Measurements from ENCODE around the gene EIF1AD.
A peak's percentile ranks its signal among the peaks of the same experiment; 100 is the strongest.

Gene EIF1AD

DNA sequence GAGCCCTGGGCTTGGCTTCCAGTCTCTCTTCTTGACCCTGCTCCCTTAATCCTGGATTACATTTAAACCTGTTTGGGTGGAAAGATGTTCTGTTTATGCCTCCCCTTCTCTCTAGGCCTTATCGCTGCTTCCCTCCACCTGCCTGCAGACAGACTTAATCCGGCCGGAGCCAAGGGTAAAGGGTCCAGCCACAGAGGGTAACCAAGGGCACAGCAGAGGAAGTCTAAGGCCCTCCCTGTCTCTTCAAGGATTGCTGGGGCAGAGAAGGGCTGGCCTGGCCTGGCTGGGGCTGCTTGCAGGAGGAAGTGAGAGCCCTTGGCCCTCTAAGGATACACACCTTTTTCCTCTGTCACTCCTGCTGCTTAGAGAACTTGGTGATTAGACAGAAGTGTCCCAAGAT, 44.9 kb upstream of the EIF1AD start:
- H3K27me3 ChIP-seq (replicated peaks): no peaks in the 10 kb centered on the region
- DNase-seq: no peak
- H3K4me3 ChIP-seq (ENCODE audit: low read depth, low read length): no peak overlapping the region
- H3K36me3 ChIP-seq (replicated peaks): no peaks in the 10 kb centered on the region
- in situ Hi-C loops (cut with HindIII; ENCODE audit: low pct_ligation_motif_present, low sequenced_read_pairs): no loop called here
- H3K27ac ChIP-seq: no peak overlapping the region
- TF ChIP-seq, protein P1, sequence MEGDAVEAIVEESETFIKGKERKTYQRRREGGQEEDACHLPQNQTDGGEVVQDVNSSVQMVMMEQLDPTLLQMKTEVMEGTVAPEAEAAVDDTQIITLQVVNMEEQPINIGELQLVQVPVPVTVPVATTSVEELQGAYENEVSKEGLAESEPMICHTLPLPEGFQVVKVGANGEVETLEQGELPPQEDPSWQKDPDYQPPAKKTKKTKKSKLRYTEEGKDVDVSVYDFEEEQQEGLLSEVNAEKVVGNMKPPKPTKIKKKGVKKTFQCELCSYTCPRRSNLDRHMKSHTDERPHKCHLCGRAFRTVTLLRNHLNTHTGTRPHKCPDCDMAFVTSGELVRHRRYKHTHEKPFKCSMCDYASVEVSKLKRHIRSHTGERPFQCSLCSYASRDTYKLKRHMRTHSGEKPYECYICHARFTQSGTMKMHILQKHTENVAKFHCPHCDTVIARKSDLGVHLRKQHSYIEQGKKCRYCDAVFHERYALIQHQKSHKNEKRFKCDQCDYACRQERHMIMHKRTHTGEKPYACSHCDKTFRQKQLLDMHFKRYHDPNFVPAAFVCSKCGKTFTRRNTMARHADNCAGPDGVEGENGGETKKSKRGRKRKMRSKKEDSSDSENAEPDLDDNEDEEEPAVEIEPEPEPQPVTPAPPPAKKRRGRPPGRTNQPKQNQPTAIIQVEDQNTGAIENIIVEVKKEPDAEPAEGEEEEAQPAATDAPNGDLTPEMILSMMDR (IDR thresholded peaks at IDR 0.05; ENCODE audit: low read depth, low read length, missing control alignments): no peak

DNA sequence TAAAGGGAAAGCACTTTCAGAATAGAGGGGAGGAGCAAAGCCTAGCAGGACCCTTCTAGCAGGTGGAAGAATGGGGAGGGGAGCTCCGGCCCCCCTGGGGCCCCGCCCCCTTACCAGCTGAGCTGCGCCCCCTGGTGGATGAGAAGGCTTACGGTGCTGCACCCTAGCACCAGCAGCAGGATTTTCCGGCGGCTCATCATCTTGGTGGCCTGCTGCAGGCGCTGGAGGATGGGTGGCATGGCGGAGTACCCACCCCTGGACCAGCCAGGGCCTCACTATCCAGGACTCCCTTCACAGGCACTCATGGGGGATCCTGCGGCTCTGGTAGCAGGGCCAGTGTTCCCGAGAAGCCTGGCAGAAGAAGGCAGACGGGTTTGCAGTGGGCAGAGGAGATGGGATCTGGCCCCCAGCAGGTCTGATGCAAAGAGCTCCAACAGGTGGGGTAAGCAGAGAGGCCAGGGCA, 43.3 kb upstream of the EIF1AD start:
- Histone ChIP-seq H3K36me3 (replicated peaks) (no peaks in the 10 kb centered on the region), H3K4me3 (ENCODE audit: low read depth, low read length) (no peak overlapping the region), H3K27ac (no peak overlapping the region), H3K27me3 (replicated peaks) (no peaks in the 10 kb centered on the region)
- in situ Hi-C loops (cut with HindIII; ENCODE audit: low pct_ligation_motif_present, low sequenced_read_pairs): no loop called here
- TF ChIP-seq, protein P1 (IDR thresholded peaks at IDR 0.05; ENCODE audit: low read depth, low read length, missing control alignments): peak; percentile 98
- peak; percentile 36 for DNase-seq

DNA sequence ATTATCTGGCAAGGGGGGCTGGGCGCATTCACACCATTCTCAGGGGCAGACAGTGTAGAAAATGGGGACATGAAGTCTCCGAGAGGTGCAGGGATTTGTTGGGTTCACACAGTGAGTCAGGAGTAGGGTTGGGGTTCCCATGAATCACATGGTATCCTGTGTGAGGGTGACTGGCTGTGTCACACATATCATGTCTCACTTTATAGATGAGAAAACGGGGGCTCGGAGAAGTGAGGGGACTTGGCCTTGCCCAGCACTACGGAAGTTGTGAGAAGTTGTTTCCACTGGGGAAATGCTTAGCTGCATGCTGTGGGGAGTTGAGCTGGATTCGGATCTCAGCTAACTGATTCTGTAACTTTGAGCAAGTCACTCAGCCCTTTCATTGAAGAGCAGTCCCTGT, 42.8 kb upstream of the EIF1AD start:
- Histone ChIP-seq H3K27ac (no peak overlapping the region), H3K27me3 (replicated peaks) (no peaks in the 10 kb centered on the region), H3K4me3 (ENCODE audit: low read depth, low read length) (no peak overlapping the region), H3K36me3 (replicated peaks) (no peaks in the 10 kb centered on the region)
- DNase-seq: no peak
- in situ Hi-C loops (cut with HindIII; ENCODE audit: low pct_ligation_motif_present, low sequenced_read_pairs): no loop called here
- TF ChIP-seq, protein P1 (IDR thresholded peaks at IDR 0.05; ENCODE audit: low read depth, low read length, missing control alignments): no peak

DNA sequence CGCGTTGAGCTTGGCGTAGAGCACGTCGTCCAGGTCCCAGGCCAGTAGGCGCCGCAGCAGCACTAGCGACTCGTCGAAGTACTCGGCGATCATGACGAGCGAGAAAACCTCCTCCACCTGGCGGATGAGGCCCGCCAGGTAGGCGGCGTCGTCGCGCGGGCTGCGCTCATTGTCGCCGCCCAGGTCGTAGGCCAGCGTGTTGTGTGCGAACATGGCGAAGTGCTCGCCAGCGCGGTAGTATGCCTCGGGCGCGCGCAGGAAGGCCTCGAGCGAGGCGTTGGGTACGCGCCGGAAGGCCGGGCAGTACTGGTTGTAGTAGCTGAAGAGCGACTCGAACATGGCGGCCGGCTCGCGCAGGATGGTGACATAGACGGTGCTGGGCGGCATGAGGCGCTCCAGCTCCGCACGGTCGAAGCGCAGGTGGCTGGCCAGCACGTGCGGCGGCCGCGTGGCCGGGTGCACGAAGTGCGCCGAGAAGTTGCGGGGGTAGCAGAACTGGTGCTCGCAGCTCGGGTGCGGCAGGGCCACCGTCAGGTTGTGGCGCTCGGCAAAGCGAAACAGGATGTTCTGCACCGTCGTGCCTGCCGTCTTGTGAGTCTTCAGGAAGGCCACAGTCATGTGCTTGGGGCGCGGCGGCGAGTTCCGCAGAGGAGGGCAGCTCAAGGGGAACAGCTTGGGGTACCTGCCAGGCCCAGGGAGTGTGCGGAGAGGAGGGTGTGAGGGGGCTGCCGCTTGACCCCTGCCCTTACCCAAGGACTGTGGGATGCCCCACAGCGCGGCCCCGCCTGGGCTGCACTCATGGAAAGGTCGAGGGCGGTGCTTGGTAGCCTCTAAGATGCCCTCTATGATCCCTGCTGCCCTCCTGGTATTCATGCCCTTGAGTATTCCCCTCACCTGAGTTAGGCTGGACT, 41.3 kb upstream of the EIF1AD start:
- no peak for DNase-seq
- in situ Hi-C loops (cut with HindIII; ENCODE audit: low pct_ligation_motif_present, low sequenced_read_pairs): no loop called here
- no peaks in the 10 kb centered on the region for H3K36me3 ChIP-seq (replicated peaks)
- H3K27ac ChIP-seq: no peak overlapping the region
- H3K27me3 ChIP-seq (replicated peaks): no peaks in the 10 kb centered on the region
- TF ChIP-seq, protein P1 (IDR thresholded peaks at IDR 0.05; ENCODE audit: low read depth, low read length, missing control alignments): no peak
- H3K4me3 ChIP-seq (ENCODE audit: low read depth, low read length): no peak overlapping the region

DNA sequence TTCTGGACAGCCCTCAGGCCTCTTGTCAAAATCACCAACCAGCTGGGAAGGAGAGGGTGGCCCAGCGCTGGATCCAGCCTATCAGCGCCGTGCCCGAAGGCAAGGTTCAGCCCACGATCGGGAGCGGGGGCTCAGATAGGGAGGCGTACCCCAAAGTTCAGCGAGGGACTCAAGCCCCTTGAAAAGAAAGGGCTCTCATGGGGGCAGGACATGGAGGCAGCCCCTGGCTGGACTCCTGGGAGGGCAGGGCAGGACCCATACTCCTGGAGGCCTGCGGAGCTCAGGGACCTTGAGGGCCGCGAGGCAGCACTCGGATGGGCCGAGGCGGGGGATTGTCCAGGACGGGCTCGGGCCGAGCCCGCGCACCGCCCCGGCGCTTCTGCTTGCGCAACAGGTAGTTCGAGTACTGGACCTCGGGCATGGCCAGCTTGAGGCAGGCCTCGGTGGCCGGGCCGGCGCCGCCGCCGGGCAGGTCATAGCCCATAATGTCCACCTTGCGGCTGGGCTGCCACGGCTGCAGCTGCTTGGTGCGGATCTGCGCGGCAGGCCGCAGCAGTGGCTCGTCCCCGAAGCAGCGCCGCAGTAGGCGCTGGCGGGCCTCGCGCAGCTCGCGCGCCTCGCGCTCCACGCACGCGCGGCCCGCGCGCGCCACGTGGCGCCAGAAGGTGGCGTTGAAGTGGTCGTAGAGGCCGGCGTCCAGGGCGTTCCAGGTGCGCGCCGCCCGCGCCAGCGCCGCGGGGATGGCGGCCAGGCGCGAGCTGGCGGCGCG, 40.5 kb upstream of the EIF1AD start:
- Histone ChIP-seq H3K4me3 (ENCODE audit: low read depth, low read length) (no peak overlapping the region), H3K27me3 (replicated peaks) (no peaks in the 10 kb centered on the region), H3K27ac (no peak overlapping the region), H3K36me3 (replicated peaks) (no peaks in the 10 kb centered on the region)
- TF ChIP-seq, protein P1 (IDR thresholded peaks at IDR 0.05; ENCODE audit: low read depth, low read length, missing control alignments): no peak
- in situ Hi-C loops (cut with HindIII; ENCODE audit: low pct_ligation_motif_present, low sequenced_read_pairs): no loop called here
- no peak for DNase-seq

All from brain microvascular endothelial cell (primary cell).